ENCODE data around the gene SLC2A4RG.

SLC2A4RG gene

DNA sequence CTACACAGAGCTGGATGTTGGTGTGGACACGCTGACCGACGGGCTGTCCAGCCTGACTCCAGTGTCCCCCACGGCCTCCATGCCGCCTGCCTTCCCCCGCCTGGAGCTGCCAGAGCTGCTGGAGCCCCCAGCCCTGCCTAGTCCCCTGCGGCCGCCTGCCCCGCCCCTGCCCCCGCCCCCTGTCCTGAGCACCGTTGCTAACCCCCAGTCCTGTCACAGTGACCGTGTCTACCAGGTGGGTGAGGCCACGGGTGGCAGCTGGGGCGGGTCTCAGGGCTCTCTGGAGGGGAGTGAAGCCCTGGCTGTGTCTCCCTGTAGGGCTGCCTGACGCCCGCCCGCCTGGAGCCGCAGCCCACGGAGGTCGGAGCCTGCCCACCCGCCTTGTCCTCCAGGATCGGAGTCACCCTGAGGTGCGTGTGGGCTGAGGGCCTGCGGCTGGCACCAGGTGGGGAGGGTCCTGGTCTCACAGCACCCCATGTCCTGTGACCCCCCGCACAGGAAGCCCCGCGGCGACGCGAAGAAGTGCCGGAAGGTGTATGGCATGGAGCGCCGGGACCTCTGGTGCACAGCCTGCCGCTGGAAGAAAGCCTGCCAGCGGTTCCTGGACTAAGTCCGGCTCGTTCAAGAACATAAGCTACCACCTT, 2.9 kb downstream of the SLC2A4RG start:
- DNase-seq: no peak

DNA sequence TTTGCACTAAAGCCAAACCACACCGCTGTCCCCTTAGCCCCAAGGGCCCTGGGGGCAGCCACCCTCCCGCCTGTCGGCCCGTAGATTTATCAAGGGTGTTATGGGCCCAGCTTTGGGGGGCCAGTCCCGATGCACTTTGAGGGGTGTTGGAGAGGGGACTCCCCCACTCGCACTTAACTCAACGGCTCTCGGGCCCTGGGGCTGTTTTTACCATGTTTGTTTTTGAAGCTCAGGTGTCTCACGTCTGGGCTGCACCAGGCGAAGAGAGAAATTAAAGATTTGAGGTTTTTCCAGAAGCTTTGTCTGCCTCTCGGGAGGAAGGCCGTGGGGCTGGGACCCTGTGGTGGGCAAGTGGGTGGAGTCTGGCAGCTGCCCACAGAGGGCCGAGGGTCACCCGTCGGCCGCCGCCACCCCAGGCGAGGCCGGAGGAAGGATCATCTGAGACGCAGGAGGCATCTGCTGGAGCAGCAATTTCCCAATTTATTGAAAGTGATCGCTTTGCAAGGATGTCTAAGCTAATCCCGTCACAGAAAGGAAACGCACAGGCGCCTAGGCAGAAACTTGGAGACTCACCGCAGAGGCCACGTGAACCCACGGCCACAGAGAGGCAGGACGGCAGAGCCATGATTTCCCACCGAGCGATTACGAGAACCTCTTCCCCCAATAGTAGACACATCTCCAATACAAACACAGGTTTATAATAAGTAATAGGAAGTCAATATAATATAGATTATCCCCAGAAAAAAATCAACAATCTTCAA, 3.8 kb downstream of the SLC2A4RG start:
- no peak for DNase-seq

DNA sequence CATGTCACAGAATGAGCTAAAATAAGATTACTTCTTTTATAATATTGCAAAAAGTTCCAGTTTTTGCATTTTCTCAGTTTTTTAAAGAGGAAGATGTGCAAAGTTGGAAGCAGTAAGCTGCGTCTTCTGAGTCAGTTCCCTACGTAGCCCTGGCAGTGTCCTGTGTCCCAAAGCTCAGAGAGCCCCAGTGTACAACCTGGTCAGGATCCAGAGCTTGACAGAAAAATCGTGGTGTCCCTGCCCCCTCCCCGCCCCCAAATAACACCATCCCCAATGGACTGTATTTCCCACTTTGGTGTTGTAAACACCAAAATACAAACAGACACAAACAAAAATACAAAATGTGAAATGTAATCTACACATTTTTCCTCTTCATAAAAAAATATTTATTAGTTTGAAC, 4.6 kb downstream of the SLC2A4RG start:
- no peak for DNase-seq

DNA sequence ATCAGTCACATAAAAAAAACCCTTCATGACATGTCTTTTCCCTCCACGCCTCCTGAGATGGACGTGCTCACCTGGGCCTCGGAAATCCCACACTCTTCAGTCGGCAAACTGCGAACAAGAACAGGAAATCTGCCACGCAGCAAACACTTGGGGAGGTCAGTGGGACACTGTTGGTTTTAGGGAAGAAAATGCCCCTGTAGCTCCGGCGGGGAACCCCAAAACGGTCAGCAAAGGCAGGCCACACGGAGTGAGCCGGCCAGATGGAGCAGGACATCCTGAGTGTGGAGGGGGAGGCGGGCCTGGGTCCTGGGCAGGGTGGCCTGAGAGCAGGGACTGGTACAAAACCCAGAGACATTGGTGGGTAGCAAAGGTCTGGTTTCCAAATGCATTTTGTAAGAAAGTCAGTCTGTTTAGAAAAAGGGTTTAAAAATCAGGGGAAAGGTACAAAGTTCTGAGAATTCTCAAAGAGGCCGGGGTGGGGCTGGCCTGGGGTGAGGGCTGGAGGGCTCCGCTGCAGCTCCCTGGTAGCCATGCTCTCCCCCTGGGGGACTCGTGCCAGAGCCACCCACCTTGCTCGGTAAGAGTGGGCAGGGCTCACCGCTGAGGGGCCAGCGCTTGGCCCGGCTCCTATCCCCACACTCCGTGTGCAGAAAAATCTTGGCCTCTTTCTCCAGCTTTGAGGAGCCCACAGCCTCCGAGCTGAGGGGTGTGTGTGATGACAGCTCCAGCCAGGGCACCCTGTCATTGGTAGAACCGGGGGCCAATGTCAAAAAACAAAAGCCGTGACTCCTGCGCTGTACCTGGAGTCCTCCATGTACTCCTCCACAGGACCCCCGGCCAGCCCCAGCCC, 5.2 kb downstream of the SLC2A4RG start:
- no peak for DNase-seq

DNA sequence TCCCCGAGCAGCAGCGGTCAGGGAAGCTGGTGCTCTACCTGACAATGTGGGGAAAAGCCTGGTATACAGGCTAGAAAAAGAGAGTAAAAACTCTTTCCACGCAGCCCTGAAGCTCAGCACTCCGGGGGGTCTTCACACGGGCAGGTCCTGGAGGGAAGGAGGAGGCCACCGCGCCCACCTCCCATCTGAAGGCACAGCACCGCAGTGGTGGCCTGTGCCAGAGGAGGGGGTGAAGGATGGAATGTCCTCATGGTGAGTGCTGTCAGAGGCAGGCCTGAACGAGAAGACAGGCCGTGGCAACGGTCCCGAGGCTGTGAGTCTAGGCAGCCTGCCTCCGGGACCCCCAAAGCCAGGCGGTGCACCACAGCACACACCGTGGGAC, 5.8 kb downstream of the SLC2A4RG start:
- no peak for DNase-seq

DNA sequence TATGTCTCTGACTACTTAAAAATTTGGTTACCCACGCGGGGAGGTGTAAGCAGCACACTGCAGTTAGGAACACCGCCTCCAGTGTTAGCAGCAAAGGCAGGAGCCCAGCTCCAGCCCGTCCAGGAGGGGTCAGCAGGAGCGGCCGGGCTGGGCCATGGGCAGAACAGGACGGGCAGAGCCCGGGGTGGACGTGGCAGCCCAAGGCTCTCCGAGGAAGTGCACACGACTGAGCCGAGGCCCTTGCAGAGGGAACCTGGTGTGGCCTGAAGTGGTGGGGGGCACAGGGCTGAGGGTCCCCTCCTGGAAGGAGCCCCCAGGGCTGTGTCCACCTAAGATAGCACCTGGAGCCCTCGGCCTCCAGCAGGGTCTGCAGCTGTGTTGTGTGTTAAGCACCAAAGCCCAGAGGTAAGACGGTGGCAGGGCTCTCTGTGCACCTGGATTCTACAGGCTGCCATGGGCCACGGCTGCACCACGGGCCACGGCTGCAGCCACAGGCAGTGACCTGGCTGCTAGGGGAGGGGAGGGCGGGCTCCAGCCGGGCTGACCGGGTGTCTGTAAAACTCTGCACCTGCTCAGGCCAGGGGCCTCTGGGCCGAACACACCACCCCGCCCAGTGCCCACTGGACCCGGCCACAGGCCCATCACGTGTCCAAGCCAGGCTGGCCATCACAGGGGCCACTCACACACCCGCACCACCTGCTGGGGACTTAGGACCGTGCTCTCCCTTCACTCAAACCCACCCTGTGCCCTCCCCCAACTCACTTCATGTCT, 6.6 kb downstream of the SLC2A4RG start:
- no peak for DNase-seq

DNA sequence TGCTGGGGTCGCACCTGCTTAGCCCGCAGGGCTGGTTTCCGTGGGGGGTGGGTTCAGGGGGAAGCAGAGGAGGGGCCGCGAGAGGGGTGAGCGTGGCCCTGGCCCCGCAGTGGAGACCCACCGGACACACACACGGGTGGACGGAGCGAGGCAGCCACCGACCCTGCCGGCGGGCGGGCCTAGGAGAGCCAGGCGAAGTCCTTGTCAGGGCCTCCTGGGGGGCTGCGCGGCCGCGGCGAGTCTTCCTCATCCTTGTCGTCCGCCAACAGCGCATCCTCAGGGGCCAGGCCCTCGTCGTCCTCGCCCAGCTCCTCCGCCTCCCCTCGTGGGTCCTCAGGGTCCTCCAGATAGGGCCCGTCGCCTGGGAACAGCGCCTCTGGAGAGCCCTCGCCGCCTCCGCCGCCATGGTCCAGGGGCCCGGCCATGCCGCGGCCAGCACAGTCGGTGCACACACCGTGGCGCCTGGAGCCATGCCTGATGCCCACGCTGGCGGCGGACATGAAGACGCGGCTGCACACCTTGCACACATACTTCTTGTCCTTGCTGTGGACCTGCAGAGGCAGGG, 7.3 kb downstream of the SLC2A4RG start:
- DNase-seq: no peak

DNA sequence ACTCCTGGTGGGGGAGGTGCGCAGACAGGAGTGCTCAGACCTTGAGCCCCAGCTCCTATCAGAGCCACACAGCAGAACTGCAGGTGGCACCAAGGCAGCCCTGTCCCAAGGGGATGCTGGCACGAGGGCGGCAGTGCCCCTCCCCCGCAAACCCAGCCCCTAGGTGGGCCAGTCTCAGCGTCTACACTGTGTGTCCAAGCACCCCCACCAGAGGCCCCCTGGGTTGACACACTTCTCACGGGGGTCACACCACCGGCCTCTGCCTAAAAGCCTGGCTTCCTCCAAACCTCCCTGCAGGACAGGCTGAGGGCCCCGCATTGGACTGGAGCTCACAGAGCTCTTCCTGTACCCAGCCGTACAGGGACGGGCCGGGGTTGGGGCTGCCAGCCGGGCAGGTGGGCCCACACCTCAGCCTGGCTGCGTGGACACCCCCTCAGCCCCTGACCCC, 8.1 kb downstream of the SLC2A4RG start:
- DNase-seq: no peak

DNA sequence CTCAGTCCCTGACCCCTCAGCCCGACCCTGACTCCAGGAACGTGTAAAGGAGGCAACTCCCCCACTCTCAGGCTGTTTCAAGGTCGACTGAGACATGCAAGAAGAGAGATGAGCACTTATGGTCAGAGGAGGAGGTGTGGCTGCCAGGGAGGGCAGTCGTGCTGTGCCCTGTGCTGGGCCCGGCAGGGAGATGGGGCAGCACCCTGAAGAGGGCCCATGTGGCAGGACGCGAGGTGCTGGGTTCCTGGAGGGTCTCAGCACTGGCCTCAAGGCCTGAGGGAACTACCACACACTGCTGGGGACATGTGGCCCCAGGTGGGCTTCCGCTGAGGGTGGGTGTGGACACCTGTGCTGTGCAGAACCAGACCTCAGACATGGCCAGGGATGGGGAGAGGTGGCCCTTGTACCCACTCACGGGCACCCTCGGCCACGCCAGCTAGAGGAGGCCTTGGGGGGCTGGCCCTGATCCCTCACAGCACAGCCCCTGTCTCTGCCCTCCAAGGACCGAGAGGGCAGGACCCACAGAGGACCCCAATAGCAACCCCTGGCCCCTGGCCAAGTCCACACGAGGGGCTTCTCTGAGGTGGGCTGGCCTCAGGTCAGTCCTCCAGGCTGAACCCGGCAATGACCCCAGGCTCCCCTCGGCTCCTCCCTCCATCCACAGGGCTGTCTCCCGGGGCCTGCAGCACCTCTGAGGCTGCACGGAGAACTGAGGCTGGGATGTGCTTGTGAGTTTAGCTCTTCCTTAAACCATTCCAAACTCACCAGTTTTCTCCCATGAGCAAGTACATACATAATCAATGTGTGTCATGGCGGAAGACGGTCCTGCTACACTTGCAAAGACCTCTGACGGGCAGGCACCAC, 8.7 kb downstream of the SLC2A4RG start:
- DNase-seq: no peak

DNA sequence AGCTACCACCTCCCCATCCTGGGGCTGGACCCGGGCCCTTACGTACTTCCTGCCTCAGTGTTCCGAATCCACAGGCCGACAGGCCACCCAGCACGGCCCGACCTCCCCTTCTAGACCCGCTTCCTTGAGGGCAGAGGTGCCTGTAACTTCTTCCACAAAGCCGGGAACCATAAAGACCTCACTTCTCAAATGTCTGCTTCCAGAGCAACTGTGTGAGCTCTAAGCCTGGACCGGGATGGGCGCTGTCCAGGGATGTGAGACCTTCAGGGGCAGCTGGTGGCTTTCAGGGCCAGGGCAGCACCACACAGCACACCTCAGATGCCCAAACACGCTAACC, 9.3 kb downstream of the SLC2A4RG start:
- DNase-seq: no peak

DNA sequence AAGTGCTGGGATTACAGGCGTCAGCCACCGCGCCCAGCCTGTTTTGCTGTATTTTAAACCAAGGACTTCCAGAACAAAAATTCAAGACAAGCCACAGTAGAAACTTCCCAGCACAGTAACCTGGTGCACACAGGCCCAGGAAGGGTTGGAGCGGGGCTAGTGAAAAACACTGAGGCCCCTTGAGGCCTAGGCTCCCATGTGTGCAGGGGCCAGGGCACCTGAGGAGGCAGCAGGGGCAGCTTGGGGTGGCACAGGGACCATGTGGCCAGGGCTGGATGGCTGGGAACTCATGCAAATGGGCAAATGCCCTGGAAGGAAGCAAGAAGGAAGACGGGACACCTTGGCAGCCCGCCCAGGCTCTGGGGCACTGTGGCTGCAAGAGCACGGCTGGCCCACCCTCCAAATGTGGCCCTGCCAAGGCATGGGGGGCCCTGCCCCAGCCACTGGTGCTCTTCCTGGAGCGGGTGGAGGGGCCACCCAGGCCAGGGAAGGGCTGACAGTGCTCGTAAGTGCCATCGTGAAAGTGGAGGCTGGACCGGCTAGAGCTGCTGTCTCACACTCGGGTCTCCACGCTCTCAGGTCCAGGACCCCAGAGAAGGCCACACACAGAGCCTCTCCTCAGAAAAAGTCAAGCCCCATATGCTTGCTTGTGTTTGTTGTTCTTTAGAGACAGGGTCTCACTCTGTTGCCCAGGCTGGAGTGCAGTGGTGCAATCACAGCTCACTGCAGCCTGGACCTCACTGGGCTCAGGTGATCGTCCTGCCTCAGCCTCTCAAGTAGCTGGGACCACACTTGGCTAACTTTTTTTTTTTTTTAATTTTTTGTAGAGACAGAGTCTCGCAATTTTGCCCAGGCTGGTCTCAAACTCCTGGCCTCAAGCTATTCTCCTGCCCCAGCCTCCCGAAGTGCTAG, 10.3 kb downstream of the SLC2A4RG start:
- DNase-seq: no peak

DNA sequence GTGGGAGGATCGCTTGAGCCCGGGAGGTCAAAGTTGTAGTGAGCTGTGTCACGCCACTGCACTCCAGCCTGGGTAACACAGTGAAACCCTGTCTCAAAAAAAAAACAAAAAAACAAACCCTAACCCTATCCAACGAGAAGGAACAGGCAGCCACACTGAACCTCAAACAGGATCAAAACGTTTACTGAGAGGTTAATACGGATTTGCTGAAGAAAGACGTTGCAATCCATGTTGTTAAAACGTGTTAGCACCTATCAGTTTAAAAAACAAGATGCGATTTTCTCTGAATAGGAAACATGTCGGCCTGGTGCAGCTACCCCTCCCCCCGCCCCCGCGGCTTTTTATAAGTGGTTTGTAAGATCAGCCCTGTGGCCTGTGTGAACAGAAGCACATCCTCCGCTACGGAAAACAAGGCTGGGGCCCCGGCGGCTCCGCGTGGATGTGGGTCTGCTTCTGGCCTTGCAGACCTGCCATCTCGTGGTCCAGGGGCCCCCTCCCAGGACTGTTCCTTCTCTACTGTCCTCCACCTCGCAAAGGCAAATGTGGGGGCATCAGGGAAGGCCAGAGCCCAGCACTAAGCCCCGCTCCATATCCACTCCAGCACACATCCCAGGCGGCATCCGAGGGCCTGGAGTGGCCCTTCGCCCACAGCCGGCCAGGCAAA, 11.4 kb downstream of the SLC2A4RG start:
- no peak for DNase-seq

DNA sequence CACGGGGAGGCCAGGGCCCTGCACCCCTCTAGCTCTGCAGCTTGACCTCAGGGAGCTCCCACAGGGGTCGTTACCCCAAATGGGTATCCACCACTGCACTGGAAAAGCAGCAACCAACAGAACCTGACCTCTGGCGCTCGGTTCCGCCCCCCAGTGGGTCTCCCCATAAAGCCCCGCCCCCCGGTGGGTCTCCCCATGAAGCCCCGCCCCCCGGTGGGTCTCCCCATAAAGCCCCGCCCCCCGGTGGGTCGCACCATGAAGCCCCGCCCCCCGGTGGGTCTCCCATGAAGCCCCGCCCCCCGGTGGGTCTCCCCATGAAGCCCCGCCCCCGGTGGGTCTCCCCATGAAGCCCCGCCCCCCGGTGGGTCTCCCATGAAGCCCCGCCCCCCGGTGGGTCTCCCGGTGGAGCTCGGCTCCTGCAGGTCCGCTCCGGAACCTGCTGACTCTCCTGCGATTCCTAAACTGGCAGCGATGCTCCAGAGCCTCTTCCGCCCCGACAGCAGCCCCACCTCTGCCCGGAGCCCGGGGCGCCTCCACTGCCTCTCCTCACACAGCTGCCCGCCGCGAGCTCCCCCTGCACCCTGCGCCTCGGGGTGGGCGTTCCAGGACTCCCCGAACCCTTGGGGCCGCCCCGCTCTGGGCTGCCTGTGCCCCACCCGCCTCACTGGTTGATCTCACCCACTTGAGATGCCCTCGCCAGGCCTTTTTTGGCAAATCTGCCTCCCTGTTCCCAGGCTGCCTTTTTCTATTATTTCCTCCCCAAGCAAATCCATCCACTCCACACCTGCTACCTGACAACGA, 12.1 kb downstream of the SLC2A4RG start:
- no peak for DNase-seq

DNA sequence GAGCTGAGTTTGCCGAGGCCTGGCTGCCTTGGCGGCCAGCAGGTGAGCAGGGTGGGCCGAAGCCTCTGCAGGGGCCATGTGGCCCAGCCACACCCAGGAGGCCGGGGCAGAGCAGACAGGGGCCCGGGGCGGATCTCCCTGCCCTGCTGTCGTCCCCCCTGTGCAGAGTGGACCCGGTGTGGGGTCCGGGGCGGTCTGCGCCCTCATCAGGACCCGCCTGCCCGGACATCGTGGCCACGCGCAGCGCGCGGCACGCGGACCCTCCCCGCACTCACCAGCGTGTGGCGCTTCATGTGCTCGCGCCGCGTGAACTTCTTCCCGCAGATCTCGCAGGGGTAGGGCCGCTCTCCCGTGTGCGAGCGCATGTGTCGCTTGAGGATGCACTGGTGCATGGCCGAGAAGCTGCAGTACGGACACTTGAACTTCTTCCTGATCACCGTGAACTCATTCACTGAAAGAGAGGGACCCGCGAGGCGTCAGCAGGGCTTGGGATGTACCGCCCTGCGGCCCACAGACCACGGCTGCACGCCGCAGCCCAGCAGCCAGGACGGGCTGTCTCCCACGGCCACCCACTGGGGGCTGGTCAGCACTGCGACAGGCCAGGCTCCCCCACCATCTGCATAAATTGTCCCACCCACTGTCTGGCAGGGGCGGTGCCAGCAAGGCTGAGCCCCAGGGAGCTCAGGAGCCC, 13.0 kb downstream of the SLC2A4RG start:
- no peak for DNase-seq

DNA sequence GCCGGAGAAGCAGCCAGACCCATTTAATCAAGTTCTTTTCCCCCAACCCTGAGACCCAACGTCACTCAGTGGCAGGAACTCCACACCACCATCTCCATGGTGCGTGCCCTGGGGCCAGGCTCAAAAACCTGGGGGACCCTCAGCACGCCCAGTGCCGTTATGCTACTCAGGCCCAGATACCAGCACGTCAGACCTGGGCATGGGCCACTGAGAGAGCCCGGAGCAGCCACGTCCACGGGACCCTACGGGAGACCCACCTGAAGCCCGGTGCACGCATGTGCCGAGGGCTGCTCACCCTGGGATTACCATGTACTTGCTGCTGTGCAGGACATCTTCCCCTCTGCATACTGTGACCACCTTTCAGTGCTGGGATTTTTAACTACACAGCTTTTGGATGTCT, 13.8 kb downstream of the SLC2A4RG start:
- DNase-seq: no peak

DNA sequence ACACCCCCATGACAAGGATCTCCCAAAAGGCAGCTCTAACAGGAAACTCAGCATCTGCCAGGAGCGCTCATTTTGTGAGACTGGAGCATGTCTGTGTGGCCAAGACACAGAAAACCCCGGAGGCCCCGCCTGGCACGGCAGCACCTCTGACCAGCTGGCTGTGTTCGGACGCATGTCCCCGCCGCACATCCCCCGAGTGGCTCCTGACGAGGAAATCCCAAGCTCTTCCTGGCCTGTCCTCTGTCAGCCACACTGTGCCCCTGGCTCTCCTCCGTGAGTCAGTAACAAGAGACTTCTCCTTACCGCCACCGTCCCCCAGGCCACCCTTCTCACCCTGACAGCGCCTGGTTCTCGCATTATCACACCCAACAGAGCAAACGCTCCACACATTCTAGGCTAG, 14.4 kb downstream of the SLC2A4RG start:
- DNase-seq: no peak

DNA sequence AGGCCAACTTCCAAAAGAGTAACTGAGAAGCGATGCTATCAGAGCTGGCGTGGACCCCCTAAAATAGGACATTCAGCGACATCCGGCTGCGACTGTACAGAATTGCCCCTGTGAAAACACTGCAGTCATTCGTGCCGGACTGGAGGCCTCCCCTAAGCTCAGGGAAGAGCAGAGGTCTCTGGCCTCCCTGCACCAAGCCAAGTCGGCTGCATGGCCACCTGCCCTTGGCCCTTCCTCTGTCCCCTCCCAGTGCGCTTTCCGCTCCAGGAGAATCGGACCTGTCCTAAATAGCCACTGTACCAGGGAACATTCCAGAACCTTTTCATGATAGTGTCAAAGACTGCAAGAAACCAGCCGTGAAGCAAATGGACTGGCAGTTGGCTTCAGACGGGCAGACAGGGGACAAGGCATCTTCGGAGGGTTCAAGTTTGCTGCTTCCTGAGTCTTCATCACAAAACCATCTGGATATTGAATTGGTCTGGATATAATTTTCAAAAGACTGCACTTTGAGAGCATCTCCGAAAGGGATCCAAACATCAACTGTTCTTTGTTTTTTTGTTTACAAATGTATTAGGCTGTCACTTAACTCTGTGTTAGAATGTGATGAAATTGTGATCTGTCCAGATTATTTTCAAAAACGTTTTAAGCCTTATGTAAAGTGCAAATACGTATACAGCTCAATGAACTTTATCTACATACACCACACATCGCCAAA, 16.5 kb downstream of the SLC2A4RG start:
- no peak for DNase-seq

DNA sequence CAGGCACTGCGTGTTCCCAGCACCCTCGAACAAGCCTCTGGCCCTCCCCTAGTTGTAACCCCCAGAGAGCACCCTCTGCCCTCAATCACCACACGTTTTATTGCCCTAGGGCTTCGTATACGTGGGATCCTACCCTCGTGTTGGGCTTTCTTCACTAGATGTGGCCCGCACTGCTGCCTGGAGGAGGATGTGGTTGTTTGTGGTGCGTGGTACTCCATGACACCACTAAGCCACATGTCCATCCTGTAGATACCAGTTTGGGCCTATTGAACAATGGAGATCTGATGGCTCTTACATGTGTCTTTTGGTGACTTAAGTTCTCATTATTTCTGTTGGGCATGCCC, 17.0 kb downstream of the SLC2A4RG start:
- DNase-seq: no peak

All from eye (tissue), 1 donor.